Measurements from ENCODE around the gene CMTM4.
A peak's percentile ranks its signal among the peaks of the same experiment; 100 is the strongest.
"Not testable (repeated sequence)": the region's sequence is repeated elsewhere in the genome, so short reads cannot be mapped to it uniquely, and the experiment has no call there.

CMTM4 gene

DNA sequence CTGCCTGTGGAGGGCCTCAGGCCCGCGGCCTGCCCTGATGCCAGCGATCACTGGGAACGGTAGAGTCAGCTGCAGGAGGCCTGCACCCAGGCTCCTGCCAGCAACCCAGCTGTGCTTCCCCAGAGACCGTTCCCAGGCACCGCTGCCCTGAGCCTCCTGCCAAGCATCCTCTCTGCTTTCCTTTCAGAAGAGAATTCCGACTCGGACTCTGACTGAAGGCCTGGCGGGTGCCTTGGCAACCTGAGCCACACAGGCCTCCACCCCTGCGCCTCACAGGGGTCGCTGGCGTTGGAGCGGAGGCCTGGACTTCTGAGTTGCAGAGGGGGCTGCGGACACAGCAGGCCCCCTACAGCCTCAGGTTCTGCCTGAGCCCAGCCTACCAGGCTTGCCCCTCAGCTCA lies 84.1 kb downstream of the CMTM4 start:
- no peak for DNase-seq

DNA sequence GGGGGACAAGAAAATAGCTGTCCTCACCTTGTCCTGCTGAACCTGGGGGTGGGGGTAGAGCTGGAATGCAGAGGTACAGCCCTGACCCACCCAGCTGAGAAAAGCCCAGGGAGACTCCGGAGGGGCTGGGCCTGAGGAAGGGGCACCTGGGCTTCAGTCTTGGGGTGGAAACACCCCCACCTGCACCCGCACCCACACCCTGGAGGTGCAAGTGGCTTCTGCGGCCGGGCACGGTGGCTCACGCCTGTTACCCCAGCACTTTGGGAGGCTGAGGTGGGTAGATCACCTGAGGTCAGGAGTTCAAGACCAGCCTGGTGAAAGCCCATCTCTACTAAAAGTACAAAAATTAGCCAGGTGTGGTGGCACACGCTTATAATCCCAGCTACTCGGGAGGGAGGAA lies 84.6 kb downstream of the CMTM4 start:
- DNase-seq, result not testable (repeated sequence)

- no peak for DNase-seq
Observed at GRCh38 chr16:66610111-66610820, 86.3 kb downstream of the CMTM4 start.

DNA sequence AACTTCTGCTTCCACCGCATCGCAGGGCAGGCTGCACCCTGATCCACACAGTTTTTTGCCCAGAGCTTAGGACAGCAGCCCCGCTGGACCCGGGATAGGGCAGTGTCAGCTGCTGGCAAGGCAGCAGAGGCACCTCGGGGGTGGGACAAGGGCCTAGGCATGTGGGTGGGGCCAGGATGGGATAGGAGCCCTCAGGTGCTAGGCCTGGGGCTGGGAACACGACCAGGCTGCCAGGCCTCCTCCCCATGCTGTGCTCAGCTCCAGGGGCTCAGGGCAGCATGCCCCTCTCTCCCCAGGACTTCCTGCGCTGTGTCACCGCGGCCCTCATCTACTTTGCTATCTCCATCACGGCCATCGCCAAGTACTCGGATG lies 87.4 kb downstream of the CMTM4 start:
- DNase-seq, result no peak

- peak; percentile 74 for DNase-seq
Observed at GRCh38 chr16:66608241-66609138, 88.1 kb downstream of the CMTM4 start.

GRCh38 chr16:66605979-66606751 lies 90.4 kb downstream of the CMTM4 start:
- DNase-seq, result no peak

- DNase-seq, result peak; percentile 36
Observed at GRCh38 chr16:66605177-66605978, 91.2 kb downstream of the CMTM4 start.

GRCh38 chr16:66604376-66605176 lies 92.0 kb downstream of the CMTM4 start, which contains the start of gene CMTM3:
TSS of gene CMTM3 (plus strand) at chr16:66604704. CDS start at chr16:66604806, 102 bp downstream.
- peak; percentile 58 for DNase-seq

- DNase-seq, result peak; percentile 44
Observed at GRCh38 chr16:66603537-66604375, 92.8 kb downstream of the CMTM4 start.

- DNase-seq, result no peak
Observed at GRCh38 chr16:66601471-66601870, 95.1 kb downstream of the CMTM4 start.

GRCh38 chr16:66600477-66600876 lies 96.1 kb downstream of the CMTM4 start:
- no peak for DNase-seq

DNA sequence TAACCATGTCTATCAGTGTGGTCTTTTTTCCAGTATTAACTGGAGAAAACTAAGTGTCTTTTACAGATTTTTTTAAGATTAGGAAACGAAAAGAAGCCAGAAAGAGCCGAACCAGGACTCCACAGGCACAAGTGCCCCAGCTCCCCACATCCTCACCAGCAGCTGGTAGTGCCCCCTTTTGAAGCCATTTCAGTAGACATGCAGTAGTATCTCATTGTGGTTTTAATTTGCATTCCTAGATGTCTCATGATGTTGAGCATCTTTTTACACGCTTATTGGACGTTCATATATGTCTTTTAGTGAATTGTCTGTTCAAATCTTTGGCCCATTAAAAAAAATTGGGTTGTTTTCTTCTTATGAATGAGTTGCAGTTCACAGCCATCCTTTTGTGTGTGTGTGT lies 96.8 kb downstream of the CMTM4 start:
- no peak for DNase-seq

DNA sequence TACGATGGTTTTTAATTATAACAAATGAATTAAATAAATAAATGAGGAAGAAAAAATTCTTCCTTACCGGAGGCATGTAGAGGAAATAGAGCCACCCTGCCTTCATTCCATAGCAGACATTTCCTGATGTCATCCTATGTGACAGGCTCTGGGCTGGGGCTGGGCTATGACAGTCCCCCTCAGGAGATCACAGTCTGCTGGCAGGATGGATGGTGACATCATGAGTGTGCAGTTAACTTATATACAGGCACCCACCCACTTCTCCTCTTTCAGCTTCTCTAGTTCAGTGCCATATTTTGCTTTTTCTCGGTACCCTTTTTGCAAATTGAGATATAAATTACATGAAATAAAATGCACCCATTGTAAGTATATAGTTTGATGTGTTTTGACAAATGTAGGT lies 98.4 kb downstream of the CMTM4 start:
- no peak for DNase-seq

DNA sequence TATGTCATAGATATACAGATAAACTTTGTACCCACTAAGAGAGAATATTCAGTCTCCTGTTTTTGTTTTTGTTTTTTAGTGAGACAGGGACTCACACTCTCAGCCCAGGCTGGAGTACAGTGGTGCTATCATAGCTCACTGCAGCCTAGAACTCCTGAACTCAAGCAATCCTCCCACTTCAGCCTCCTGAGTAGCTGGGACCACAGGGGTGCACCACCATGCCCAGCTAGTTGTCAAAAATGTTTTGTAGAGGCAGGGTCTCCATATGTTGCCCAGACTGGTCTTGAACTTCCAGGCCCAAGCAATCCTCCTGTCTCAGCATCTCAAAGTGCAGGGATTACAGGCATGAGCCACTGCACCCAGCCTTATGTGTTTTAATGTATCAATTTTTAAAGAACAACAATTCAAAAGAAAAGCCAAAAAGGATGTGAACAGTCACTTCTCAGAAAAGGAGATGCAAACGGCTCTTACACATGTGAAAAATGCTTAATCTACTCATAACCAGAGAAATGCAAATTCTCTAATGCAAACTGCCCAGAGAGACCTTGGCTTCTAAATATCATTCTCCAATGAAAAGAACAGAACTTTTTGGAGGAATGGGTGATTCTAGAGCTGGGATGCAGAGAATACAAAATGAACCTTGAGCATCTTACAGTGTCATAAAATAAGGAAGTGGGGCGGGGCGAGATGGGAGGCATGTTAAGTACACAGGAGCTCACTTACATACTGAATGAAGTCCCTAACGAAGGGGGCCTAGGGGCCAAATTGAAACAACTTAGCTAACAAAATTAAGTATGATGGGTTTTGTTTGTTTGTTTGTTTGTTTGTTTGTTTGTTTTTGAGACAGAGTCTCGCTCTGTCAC lies 99.3 kb downstream of the CMTM4 start:
- DNase-seq, result no peak

DNA sequence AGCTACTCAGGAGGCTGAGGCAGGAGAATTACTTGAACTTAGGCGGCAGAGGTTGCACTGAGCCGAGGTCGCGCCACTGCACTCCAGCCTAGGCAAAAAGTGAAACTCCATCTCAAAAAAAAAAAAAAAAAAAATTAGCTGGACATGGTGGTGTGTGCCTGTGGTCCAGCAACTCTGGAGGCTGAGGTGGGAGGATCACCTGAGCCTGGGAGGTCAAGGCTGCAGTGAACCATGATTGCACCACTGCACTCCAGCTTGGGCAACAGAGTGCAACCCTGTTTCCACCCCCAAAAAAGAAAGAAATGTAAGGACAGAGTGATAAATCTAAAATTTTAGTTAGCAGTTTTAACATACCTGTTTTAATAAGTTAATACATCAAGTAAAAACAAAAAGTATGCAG lies 100.0 kb downstream of the CMTM4 start:
- DNase-seq, result not testable (repeated sequence)

- DNase-seq, result no peak
Observed at GRCh38 chr16:66594739-66595138, 101.8 kb downstream of the CMTM4 start.

GRCh38 chr16:66592814-66593213 lies 103.7 kb downstream of the CMTM4 start:
- no peak for DNase-seq

- no peak for DNase-seq
Observed at GRCh38 chr16:66592241-66592640, 104.3 kb downstream of the CMTM4 start.

- no peak for DNase-seq
Observed at GRCh38 chr16:66591018-66591417, 105.5 kb downstream of the CMTM4 start.

GRCh38 chr16:66590322-66590721 lies 106.2 kb downstream of the CMTM4 start:
- DNase-seq, result no peak
